HG03571 (cell line): ENCODE results near the gene FAM204A.

Experiments
- ATAC-seq: cut with Tn5 transposase; IDR thresholded peaks from one replicate; pipeline ENCODE4 v1.9.1; 2021; ENCODE audit not compliant: unreplicated experiment

Gene FAM204A

DNA sequence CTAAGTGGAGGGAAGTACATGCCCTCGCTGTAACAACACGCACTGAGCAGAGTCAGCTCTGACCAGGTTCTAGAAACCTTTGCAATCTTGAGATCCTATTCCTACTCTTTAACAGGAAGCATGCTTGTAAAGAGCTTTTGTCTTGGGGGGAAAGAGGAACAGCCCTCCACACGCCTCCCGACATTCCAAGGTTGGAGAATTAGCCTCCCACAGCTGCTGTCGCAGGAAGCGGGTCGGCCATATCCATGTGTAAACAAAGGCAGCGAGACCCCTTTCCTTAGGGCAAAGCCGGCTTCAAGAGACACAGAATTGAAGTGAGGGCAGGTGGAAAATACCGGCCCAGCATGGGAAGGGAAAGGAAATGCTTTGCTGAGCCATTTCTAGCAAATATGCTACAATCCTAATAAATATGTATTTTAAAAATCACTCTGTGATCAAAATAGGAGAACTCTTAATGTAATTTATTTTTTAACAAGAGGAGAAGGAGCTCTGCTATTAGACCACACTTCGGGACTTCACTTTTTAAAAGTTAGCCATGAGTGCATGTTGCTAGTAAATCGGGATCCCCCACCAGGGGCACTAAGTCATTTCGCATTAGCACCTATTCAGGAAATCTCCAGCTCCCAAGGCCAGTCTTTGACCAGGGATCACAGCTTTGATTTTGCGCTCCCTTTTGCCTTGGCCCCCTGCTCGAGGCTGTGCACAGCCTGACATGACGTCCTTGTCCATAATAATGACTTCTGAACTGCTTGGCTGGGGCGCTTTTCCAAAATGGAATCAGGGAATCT lies 55.9 kb downstream of the FAM204A start:
- no peak for ATAC-seq

DNA sequence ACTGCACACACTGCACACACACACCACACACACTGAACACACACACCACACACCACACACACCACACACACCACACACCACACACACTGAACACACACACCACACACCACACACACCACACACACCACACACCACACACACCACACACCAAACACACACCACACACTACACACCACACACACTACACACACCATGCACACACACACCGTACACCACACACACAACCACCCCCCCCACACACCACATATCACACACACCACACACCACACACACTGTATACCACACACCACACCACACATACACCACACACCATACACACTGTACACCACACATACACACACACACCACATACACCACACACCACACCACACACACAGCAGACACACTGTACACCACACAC lies 59.5 kb downstream of the FAM204A start:
- no peak for ATAC-seq

DNA sequence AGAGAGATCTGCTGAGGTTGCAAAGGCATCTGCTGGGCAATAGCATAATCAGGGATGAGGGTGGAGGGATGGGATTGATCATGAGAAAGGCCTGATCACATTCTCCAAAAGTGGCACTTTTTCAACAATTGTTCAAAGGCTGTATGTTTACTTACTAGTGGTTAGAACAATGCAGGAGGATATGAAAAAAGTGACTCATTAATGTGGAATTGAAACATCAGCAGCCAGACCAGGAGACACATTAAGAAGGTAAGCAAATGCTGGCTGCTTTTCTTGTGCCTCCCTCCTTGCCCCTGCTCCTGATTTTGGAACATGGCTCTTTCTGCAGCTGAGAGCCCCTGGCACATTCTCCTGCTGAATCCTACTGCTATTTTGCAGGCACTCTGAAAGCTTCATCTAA lies 63.5 kb downstream of the FAM204A start:
- ATAC-seq: no peak

DNA sequence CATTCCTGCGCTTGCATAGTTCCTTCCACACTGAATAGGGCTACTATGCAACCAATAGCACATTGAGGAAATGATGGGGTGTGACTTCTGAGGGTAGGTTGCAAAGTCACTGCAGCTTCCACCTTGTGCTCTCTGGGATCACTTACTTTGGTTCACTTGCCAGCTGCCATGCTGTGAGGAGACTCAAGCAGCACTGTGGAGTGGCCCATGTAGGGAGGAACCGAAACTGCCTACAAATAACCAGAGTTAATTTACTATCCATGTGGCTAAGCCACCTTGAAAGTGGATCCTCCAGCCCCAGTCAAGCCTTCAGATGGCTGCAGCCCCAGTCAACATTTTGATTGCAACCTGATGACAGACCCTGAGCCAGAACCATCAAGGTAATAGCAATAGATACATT lies 64.3 kb downstream of the FAM204A start:
- no peak for ATAC-seq

DNA sequence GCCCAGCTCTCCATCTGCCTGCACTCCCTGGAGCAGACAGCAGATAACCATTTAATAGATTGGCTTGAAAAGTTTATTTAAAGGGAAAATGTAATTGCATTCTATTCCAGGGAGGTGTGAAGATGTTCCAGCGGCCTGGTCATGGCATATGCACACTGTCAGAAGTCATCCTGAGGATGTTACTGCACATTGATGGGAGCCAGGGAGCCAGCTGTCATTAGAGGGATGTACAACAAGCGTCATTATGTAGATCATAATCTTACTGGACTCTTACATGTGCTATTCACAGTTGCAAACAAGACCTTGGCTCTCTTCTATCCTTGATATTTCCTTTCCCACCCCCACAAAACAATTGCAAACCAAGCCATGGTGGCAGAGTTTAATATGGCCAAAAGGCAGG lies 65.4 kb downstream of the FAM204A start:
- no peak for ATAC-seq

DNA sequence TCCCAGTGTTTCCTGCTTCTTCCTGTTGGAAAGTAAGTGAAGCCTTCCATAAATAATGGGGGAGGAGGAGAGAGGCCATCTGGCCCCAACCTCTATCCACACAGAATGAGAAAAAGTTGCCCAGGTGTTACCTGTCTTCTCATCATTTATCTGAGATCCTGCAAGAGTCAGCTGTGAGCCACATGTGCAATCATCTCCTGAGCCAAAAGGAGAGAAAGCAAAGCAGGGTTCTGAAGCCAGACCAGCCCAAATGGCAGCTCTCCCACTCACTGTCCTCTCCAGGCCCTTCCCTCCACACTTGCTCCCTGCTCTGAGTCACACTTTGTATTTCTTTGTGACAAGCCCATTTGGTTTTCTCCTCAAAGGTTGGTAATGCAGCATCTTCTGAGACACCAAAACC lies 65.9 kb downstream of the FAM204A start:
- ATAC-seq: no peak

DNA sequence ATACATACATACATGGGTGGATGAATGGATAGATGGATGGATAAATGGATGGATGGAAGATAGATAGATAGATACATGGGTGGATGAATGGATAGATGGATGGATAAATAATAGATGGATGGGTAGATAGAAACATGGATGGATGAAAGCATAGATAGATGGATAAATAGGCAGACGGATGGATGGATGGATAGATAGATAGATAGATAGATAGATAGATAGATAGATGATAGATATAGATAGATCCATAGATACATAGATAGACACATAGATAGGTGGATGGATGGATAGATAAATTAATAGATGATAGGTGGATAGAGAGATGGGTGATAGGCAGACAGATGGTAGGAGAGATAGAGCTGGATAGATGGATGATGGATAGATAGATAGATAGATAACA lies 68.5 kb downstream of the FAM204A start:
- no peak for ATAC-seq

DNA sequence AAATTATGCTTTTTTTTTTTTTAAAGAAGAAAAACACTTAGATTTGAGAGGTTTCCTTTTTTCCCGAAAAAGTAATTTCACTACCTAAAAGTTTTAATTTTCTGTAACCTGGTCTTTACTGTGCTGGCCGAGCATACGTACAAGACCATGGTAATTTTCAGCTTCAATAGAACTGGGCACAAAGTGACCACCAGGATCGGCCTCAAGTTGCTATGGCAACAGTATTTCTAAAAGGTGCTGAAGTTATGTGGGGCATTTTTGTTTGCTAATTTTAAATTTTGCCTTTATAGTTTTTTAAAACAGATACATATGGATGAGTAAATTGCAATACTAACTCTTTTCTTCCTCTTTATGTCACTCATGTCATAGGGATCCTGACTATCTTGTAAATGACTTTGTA lies 69.4 kb downstream of the FAM204A start:
- ATAC-seq: no peak

DNA sequence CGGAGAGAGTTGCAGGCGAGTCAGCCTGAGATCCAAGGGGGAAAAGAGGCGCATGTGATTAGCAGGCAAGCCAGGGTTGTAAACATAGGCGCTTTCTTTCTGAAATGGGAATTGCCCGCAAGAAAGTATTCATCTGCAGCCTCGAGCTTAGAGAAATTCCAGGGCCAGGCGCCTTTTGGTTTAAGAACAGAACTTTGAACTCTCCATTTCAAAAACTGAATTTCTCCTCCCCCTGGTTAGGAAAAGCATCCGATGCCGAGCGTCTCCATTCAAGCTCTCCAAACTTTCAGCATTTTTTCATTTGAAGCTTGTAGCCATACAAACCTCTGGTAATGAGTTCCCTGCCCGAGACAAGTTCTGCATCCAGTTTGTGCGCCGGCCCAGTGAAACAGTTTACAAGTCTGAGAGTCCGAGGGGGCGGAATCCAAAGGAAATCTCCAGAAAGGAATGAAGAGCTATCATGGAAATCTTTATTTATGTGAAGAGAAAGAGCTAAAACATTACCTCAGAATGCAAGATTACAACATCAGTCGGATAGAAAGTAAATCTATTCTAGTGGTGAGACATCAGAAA lies 69.9 kb downstream of the FAM204A start:
- no peak for ATAC-seq

DNA sequence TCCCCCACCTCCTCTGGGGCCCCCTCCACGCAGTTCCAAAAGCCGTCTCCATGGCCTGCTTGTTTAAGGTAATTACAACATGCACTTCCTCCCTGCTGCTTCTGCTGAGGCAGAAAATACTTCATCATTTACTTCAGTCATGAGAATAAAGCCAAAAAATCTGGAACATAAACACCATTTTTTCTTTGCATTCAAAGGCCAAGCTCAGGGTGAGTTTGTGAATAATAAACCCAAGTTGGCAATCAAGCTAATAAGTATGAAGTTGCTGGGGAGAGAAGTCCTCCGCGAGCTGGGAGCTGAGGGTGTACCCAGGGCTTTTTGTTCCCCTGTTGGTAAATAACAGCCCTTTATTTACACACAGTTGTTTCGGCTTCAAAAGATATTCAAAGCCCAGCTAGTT lies 70.5 kb downstream of the FAM204A start:
- ATAC-seq: no peak

DNA sequence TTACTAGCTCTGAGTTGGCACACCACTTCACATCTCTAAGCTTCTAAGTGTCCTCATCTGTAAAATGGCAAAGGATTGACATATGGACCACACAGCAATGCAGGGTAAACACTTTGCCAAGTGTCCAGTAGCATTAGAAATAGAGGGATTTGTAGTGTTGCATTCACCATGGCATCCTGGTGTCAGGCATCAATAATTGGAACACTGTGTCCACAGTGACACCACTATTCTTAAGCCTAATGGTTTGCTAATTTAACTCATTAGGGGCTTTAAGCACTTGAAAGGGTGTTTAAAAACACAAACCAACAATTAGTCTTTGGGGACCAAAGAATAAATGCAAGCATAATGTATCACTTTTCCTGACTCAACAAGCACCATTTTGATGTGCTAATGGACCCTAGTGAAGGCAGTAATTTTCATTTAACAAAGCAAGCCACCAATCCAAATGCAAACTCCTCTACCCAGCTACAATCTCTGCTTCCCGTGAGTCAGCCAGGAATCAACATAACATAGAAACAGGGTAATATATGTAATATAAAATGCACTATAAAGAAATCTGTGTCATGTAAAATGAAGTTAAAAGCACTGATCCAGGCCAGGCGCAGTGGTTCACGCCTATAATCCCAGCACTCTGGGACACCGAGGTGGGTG lies 75.9 kb downstream of the FAM204A start:
- ATAC-seq: no peak

DNA sequence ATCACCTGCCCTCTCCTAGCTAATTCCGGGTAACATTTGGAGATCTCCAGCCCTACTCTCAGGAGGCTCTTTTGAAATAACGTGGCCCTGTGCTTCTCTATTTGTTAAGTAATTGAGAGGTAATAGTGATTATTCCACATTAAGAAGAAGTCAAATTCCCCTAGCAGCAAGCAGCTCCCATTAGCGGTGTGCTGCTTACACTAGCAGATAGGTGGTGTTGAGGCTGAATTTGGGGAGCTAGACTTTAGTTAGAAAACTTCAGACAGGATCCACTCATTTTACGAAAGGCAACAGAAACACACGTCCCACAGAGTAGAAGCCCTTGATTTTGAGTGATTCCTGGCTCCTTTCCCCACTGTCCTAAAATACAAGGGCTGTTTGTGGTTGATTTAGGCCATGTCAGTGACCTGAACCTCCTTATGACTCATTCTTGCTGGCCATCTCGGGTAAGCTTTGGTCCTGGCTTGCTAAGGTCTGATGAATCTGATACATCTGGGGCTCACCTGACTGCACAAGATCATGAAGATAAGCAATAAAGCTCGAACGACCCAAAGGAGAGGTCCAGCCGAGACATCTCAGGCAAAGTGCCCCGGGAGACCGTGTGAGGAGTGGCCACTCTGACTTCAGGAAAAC lies 77.2 kb downstream of the FAM204A start:
- no peak for ATAC-seq

DNA sequence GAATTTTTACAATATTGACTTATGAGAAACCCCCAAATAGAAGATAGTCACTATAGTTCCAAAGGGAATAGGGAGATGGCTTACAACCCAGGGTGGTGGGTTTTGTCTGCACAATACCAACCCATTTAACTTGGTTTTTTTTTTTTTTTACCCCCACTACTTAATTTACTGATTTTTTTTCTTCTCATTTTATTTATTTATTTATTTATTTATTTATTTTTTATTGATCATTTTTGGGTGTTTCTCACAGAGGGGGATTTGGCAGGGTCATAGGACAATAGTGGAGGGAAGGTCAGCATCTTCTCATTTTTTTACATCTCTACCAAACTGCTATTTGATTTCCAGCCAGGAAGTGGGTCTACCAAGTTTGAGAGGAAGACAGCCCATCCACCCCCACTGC lies 77.9 kb downstream of the FAM204A start:
- ATAC-seq: no peak

DNA sequence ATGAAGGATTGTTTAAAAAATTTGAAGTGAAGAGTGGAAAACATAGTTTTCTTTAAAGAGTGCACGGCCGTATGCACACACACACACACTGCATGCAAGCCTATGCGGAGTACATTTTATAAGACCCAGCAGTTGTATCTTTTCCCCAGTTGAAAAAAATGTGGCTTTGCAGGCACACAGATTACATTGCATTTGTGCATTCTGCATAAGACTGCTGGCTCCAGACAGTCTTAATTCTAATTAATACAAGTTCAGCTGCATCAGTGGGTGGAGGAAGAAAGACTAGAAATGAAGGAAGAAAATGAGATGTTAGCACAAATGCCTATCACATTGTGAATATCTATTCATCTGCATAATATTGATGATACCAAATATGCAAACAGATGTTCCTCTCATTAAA lies 79.6 kb downstream of the FAM204A start:
- ATAC-seq: no peak

DNA sequence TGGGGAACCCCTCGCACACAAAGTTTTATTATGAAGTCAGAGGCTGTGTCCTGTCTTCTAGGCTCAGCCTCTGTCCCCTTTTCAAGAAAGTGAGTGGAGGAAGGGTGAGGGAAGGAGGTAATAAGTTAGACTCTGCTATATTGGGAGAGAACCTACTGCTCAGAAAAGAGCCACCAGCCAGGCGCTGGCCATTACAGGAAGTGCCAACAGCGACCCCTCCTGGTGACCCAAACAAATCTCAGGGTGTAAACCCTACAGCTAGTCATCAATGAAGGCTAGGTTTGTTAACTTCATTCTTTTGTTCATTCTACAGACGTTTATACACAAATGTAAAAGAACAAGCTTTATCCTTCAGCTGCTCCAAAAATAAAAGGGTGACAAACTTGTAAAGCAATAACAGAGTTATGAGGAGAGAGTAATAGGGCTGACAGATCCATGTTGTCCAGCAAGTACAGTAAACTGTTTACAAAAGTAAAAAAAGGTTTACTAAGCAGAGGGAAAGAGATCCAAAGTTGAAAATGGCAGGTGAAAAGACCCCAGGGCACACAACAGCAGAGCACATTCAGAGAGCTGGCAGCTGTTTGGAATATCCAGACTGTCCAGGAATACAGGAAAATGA lies 82.7 kb downstream of the FAM204A start:
- no peak for ATAC-seq

DNA sequence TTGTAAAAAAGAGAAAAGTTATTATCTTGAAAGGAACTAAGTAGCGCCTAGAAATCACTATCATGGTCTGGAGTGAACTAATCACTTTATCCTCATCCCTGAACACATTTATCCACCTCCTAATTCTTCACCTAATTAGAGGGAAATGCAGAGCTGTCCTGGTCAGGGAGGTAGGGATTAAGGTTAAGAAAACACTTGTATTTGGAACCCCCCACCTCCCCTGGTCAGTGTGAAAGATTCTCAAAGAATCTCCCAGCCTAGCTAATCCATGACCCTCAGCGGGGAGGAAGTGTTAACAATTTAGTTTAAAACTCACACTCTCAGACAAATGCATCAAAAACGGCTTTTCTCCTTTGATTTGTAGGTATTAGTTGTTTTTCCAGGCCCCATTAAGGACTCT lies 83.8 kb downstream of the FAM204A start:
- ATAC-seq: no peak

DNA sequence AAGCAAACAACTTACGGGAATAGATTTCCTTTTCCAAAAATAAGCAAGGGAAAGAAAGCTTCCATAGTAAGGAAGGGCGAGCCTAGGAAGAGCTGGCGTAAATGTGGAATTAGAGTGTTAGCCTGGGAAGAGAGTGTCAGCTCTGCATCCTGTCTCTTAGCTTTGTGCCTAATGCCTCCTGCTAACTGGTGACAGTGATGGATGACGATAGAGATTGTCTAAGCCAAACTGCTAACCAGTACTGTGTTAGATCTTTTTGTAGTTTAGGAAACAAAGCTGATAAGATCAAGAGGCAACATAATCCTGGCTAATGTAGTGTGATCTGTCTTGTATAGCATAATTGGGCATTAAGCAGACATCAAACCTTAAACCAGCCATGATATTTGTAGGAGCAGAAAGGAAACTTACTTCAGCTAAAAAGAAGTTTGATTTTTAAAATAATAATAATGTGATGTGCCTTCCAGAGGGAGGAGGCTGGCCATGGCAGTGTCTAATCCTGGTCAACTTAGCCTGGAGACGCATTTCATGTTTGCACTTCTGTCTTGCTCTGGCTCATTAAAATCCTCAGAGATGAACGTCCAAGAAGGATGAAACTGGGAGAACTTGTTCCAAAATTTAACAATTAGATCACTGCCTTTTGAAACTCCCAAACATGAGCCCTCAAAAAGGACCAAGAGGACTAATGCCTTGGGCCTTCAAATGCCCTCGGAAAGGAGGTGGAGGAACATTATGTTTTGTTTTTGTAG lies 85.1 kb downstream of the FAM204A start:
- no peak for ATAC-seq

DNA sequence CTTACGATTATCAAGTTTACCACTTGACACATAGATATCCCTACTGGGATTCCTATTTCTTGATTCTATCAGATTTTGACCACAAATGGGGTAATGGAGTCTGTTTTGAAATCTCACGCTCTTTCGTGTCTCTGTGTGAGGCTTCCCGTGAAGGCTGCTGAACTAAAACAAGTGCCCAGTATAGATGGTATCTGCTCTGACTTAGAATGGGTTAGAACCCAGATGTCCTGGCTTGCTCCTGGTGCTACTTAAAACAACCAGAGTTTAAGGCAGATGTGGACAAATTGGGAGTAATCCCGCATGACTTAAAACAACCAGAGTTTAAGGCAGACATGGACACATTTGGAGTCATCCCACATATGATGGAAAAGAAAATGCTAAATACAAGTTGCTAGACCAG lies 85.9 kb downstream of the FAM204A start:
- no peak for ATAC-seq

DNA sequence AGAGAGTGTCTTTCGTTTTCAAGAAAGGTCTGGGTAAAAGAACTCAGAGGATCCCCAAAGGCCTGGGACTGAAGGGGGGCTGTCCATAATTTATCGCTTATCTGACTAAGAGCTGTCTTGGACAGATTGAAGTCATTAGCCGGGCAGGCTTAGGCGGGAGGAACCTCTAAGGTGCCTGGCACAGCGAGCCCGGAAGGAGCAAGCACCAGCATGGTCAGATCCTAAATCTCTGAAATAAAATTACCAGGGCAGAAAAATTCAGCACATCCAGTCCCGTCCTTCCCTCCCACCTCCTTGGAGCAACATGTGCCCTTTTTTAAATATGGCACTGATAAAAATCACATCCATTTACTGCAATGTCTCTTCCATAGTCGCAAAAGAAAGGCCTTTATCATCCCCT lies 86.8 kb downstream of the FAM204A start:
- ATAC-seq: no peak

DNA sequence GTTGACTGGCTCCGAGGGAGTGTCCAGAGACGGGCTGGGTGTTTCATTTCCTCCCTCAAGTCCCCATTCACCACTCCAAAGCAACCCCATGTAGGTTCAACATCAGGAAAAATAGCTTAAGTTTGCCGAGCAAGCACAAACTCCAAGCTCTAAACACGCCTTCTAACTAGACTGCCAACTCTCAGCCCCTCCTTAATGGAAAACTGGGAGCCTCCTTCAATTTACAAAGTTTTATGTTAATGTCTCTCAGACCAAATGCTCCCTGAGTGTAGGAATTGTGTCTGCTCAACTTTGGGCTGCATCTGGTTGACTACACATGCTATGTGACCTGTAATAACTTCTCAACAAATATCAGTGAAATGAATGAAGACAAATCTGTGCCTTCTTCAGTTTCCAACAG lies 87.5 kb downstream of the FAM204A start:
- ATAC-seq: no peak

DNA sequence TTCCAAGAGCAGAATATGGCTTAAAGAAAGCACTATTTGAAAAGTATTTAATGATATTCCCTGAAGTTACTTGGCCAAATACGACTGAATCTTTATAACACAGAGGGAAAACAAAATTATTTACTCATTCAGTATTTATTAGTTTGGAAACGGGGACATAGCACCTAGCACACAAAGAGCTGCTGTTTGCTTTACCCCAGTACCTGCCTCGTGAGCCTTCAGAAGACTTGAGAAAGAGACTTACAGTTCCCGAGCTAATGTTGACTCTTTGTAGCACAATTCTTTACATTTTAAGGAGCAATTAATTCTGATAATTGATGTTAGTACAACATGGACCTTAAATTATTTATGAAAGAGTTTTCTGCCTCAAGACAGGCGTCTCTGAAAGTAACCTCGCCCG lies 88.7 kb downstream of the FAM204A start:
- no peak for ATAC-seq
